H1 (cell line): ENCODE data around the gene SKAP1. TPM values are rescaled to one million over a fixed set of nuclear protein-coding genes. Genes with fewer than 3 reads are reported as not detected.

ENCODE experiments used
- CTCF ChIA-PET: fragments of 300-600 bp; sonication (Branson Sonifier 250); formaldehyde crosslinking; loops from one replicate; lab custom pipeline; 2021; ENCODE audit not compliant: partially characterized antibody; lab: Charles Lee
- POLR2A ChIA-PET: fragments of 300-600 bp; sonication (Branson Sonifier 250); formaldehyde crosslinking; loops from one replicate; lab custom pipeline; 2021; ENCODE audit warnings: inconsistent platforms; ENCODE audit not compliant: partially characterized antibody; lab: Charles Lee
- DNase-seq, 2 experiments: peaks; one replicate each; pipeline versions ENCODE4 v3.0.0 to v3.0.0-alpha.2; 2010 to 2022; ENCODE audit warnings: low spot score in 2 of 2, low read depth in 1 of 2, mixed read lengths in 1 of 2
- FAIRE-seq: peaks from 2 replicates; lab custom pipeline; 2011; peaks lifted over from hg19 to GRCh38; lab: Jason Lieb, UNC
- H2AFZ ChIP-seq: 2 replicates; pipeline ENCODE4 v1.8.1; 2012; ENCODE audit warnings: low read length, inconsistent platforms
- H2AK5ac ChIP-seq: 2 replicates; pipeline ENCODE4 v1.6.1; 2013; ENCODE audit warnings: low read depth, low read length
- H2BK120ac ChIP-seq: replicated peaks from 2 replicates; pipeline ENCODE3; 2013; ENCODE audit warnings: low read depth, low read length, inconsistent platforms
- H2BK12ac ChIP-seq: 2 replicates; pipeline ENCODE4 v1.6.1; 2013; ENCODE audit warnings: low read depth, low read length
- H2BK15ac ChIP-seq: 2 replicates; pipeline ENCODE4 v1.6.1; 2013; ENCODE audit warnings: low read length
- H2BK20ac ChIP-seq: 2 replicates; pipeline ENCODE4 v1.6.1; 2013; ENCODE audit warnings: low read length
- H2BK5ac ChIP-seq: 2 replicates; pipeline ENCODE4 v1.6.1; 2013; ENCODE audit warnings: low read depth, low read length
- H3K14ac ChIP-seq: 2 replicates; pipeline ENCODE4 v1.6.1; 2013; ENCODE audit warnings: inconsistent platforms; ENCODE audit not compliant: insufficient read length
- H3K18ac ChIP-seq: 2 replicates; pipeline ENCODE4 v1.6.1; 2013; ENCODE audit warnings: low read length; ENCODE audit errors: extremely low read depth
- H3K23ac ChIP-seq: 2 replicates; pipeline ENCODE4 v1.6.1; 2013; ENCODE audit warnings: inconsistent platforms; ENCODE audit not compliant: insufficient read length
- H3K23me2 ChIP-seq: 2 replicates; pipeline ENCODE4 v1.6.1; 2013; ENCODE audit warnings: low read depth, low read length
- H3K27ac ChIP-seq: 2 replicates; pipeline ENCODE4 v1.6.1; 2011; ENCODE audit warnings: low read depth, low read length, inconsistent platforms
- H3K27me3 ChIP-seq, 4 experiments: replicated peaks in 1 of 4; 1 replicate in 1 of 4; 2 replicates in 3 of 4; pipeline versions ENCODE4 v1.6.1 to v1.8.1; 2011 to 2013; ENCODE audit warnings: low read length in 3 of 4, mild to moderate bottlenecking in 3 of 4, inconsistent platforms in 2 of 4, mixed read lengths in 2 of 4, moderate library complexity in 1 of 4; ENCODE audit not compliant: control insufficient read depth in 3 of 4, insufficient read depth in 3 of 4; ENCODE audit errors: extremely low read depth in 1 of 4
- H3K36me3 ChIP-seq, 4 experiments: 2 replicates each; pipeline versions ENCODE4 v1.6.1 to v1.8.1; 2011 to 2013; ENCODE audit warnings: mild to moderate bottlenecking in 4 of 4, low read length in 3 of 4, moderate library complexity in 2 of 4, control low read depth in 1 of 4, inconsistent platforms in 1 of 4; ENCODE audit not compliant: insufficient read depth in 4 of 4, control insufficient read depth in 2 of 4
- H3K4ac ChIP-seq: replicated peaks from 2 replicates; pipeline ENCODE3; 2013; ENCODE audit warnings: low read length, low read depth, mixed read lengths, inconsistent platforms; ENCODE audit not compliant: insufficient read length
- H3K4me1 ChIP-seq, 4 experiments: replicated peaks in 1 of 4; 1 replicate in 1 of 4; 2 replicates in 3 of 4; pipeline versions ENCODE4 v1.6.1 to v1.8.1; 2011 to 2013; ENCODE audit warnings: low read length in 3 of 4, inconsistent platforms in 2 of 4, mixed read lengths in 1 of 4; ENCODE audit not compliant: insufficient read depth in 4 of 4, control insufficient read depth in 3 of 4
- H3K4me2 ChIP-seq, 2 experiments: 2 replicates each; pipeline versions ENCODE4 v1.6.1 to v1.8.1; 2011 to 2013; ENCODE audit warnings: low read depth in 2 of 2, low read length in 2 of 2, control low read depth in 1 of 2, inconsistent platforms in 1 of 2, mild to moderate bottlenecking in 1 of 2; ENCODE audit not compliant: insufficient read depth in 1 of 2
- H3K4me3 ChIP-seq, 4 experiments: fragments of 200-600, 300-600 bp in 1 of 4; sonication (generic), shearing (Covaris generic), sonication (Bioruptor Twin) in 1 of 4; 2 replicates each; pipeline versions ENCODE4 v1.5.1 to v1.8.1; 2011 to 2016; ENCODE audit warnings: low read length in 4 of 4, low read depth in 3 of 4, control low read depth in 2 of 4, inconsistent platforms in 2 of 4, mild to moderate bottlenecking in 2 of 4, mixed read lengths in 1 of 4, moderate library complexity in 1 of 4; ENCODE audit not compliant: insufficient read depth in 2 of 4; ENCODE audit errors: extremely low read depth in 1 of 4
- H3K56ac ChIP-seq: replicated peaks from 2 replicates; pipeline ENCODE3; 2013; ENCODE audit warnings: low read depth, mild to moderate bottlenecking, mixed read lengths, low read length, inconsistent platforms; ENCODE audit not compliant: insufficient read length
- H3K79me1 ChIP-seq: 2 replicates; pipeline ENCODE4 v1.6.1; 2013; ENCODE audit warnings: low read depth, low read length, control low read depth
- H3K79me2 ChIP-seq, 2 experiments: 2 replicates each; pipeline versions ENCODE4 v1.6.1 to v1.8.1; 2012 to 2013; ENCODE audit warnings: low read length in 2 of 2, mild to moderate bottlenecking in 2 of 2, inconsistent platforms in 1 of 2; ENCODE audit not compliant: insufficient read depth in 2 of 2, control insufficient read depth in 1 of 2
- H3K9ac ChIP-seq, 4 experiments: replicated peaks in 1 of 4; 1 replicate in 1 of 4; 2 replicates in 3 of 4; pipeline versions ENCODE4 v1.6.1 to v1.8.1; 2011 to 2013; ENCODE audit warnings: low read depth in 3 of 4, low read length in 3 of 4, control low read depth in 2 of 4, mild to moderate bottlenecking in 2 of 4, moderate library complexity in 2 of 4, inconsistent platforms in 1 of 4; ENCODE audit errors: extremely low read depth in 1 of 4
- H3K9me3 ChIP-seq, 2 experiments: 2 replicates each; pipeline versions ENCODE4 v1.6.1 to v1.8.1; 2012 to 2013; ENCODE audit warnings: mild to moderate bottlenecking in 2 of 2, moderate library complexity in 2 of 2, control low read depth in 1 of 2, inconsistent platforms in 1 of 2, low read depth in 1 of 2, low read length in 1 of 2, mixed read lengths in 1 of 2; ENCODE audit not compliant: insufficient read depth in 2 of 2
- H4K20me1 ChIP-seq, 2 experiments: replicated peaks in 1 of 2; 2 replicates each; pipeline versions ENCODE3 to v1.8.1; 2011 to 2013; ENCODE audit warnings: inconsistent platforms in 2 of 2, low read length in 2 of 2, mild to moderate bottlenecking in 1 of 2; ENCODE audit not compliant: insufficient read depth in 2 of 2, control insufficient read depth in 1 of 2
- H4K5ac ChIP-seq: 2 replicates; pipeline ENCODE4 v1.6.1; 2013; ENCODE audit warnings: low read length, low read depth, mixed read lengths, inconsistent platforms; ENCODE audit not compliant: insufficient read length
- H4K8ac ChIP-seq: 2 replicates; pipeline ENCODE4 v1.8.0; 2013; ENCODE audit warnings: mild to moderate bottlenecking, moderate library complexity, low read length, inconsistent platforms; ENCODE audit not compliant: insufficient read depth; ENCODE audit errors: extremely low read depth
- H4K91ac ChIP-seq: replicated peaks from 2 replicates; pipeline ENCODE3; 2013; ENCODE audit warnings: low read length, mixed read lengths, inconsistent platforms; ENCODE audit not compliant: insufficient read length
- MAFK ChIP-seq: IDR thresholded peaks from 2 replicates; pipeline ENCODE4 v1.6.1; 2012; ENCODE audit warnings: low read depth, mild to moderate bottlenecking, improper control_type of control experiment, low read length
- WGBS, 2 experiments: shearing (Covaris generic) in 1 of 2; methylation state at CpG; one replicate each; pipeline versions ENCODE4 v1.1.6 to v1.1.7; 2013 to 2015; ENCODE audit warnings: low lambda C conversion rate in 2 of 2, mixed read lengths in 2 of 2, inconsistent platforms in 1 of 2, low coverage in 1 of 2, missing lambda C conversion rate in 1 of 2; ENCODE audit not compliant: insufficient replicate concordance in 2 of 2, insufficient coverage in 1 of 2, insufficient read length in 1 of 2; ENCODE audit errors: extremely low coverage in 1 of 2, missing lambda C conversion rate in 1 of 2; 5-methylcytosine and 5-hydroxymethylcytosine counted together
- polyA plus RNA-seq, 7 experiments: library from polyadenylated mRNA; depleted of rRNA in 3 of 7; stranded (reverse) in 5 of 7; unstranded in 2 of 7; fragments of >200 nt in 5 of 7; fragments of 200-250 nt in 2 of 7; gene quantifications; 1 replicate in 5 of 7; 2 replicates in 1 of 7; 4 replicates in 1 of 7; pipeline versions ENCODE4 v1.2.1 to v1.2.3, GENCODE V29; 2011 to 2013; ENCODE audit warnings: missing spikeins in 2 of 7, mixed read lengths in 2 of 7
- total RNA-seq: library from RNA; stranded (reverse); fragmentation: NEBNext Ultra II Directional; extraction: Animal tissue kit (Norgen Biotek cat#: 25700); gene quantifications from 2 replicates; pipeline ENCODE4 v1.2.1, GENCODE V29; 2021

Gene SKAP1
- total and polyA plus RNA-seq, 2 of the 8 experiments (the other 6 are each of a cell fraction or from before 2014, with no cell fraction given), result not detected

- H3K27ac ChIP-seq, result no peak overlapping the region
- no peaks in the 10 kb centered on the region for H3K27me3 ChIP-seq
- H3K4me1 ChIP-seq, result no peaks in the 10 kb centered on the region
- POLR2A ChIA-PET, result no interaction called here
- WGBS, 2 experiments, result 91% methylated on average over 2 of the region's 2 CpGs; no CpG with 5 or more reads in 1 of the 2 experiments
- no peak overlapping the region for H3K18ac ChIP-seq
- CTCF ChIA-PET, result interaction anchor here (0.6 to 7.7 kb wide), 9 partner anchors 12 to 94 kb away, joined by 3 to 42 read pairs (median 3); no protein-coding TSS in a partner anchor
- H3K9me3 ChIP-seq, result no peaks in the 10 kb centered on the region
- no peak overlapping the region for H3K4ac ChIP-seq
- no peaks in the 10 kb centered on the region for H3K23me2 ChIP-seq
- no peak overlapping the region for H3K14ac ChIP-seq
- H3K4me3 ChIP-seq, result no peak overlapping the region
- H2BK12ac ChIP-seq, result no peak overlapping the region
- H3K4me2 ChIP-seq, result no peak overlapping the region
- H2AK5ac ChIP-seq, result no peak overlapping the region
- H2BK15ac ChIP-seq, result no peak overlapping the region
- no peak overlapping the region for H2BK5ac ChIP-seq
- H3K36me3 ChIP-seq, result no peaks in the 10 kb centered on the region
- H4K91ac ChIP-seq, result no peak overlapping the region
- no peak for FAIRE-seq
- H2BK120ac ChIP-seq, result no peak overlapping the region
- H2AFZ ChIP-seq, result no peak overlapping the region
- H2BK20ac ChIP-seq, result no peak overlapping the region
- DNase-seq, result no peak
- no peaks in the 10 kb centered on the region for H4K20me1 ChIP-seq
- no peaks in the 10 kb centered on the region for H3K79me2 ChIP-seq
- no peak overlapping the region for H3K23ac ChIP-seq
- no peak overlapping the region for H3K56ac ChIP-seq
- no peaks in the 10 kb centered on the region for H3K79me1 ChIP-seq
- H4K5ac ChIP-seq, result no peak overlapping the region
- H3K9ac ChIP-seq, result no peak overlapping the region
- no peak overlapping the region for H4K8ac ChIP-seq
- no peak for TF ChIP-seq MAFK
Measured at GRCh38 chr17:48234922-48235321, 195.1 kb downstream of the SKAP1 start.
